SK-N-SH treated with all-trans-retinoic acid at 6 μM for 48 hours (cell line): ENCODE measurements around the gene GALNTL6.

Source experiments
- ATAC-seq: fragments of 200-7000 bp; cut with Tn5 transposase; 3 replicates; pipeline ENCODE4 v1.9.1; 2020; ENCODE audit warnings: mild to moderate bottlenecking, moderate library complexity
- ARNTL ChIP-seq: fragments of 450-650 bp; formaldehyde crosslinking; IDR thresholded peaks from 2 replicates; pipeline ENCODE4 v1.5.0; 2020; ENCODE audit warnings: low read depth, mild to moderate bottlenecking, moderate library complexity, borderline replicate concordance
- BACH2 ChIP-seq: fragments of 250-450 bp; sonication (Bioruptor Pico); IDR thresholded peaks from 2 replicates; pipeline ENCODE4 v1.9.0; 2021; ENCODE audit warnings: mild to moderate bottlenecking, borderline replicate concordance
- CSDC2 ChIP-seq: fragments of 250-450 bp; sonication (Bioruptor Pico); IDR thresholded peaks from 2 replicates; pipeline ENCODE4 v1.5.0; 2020; ENCODE audit warnings: mild to moderate bottlenecking, moderate library complexity
- ESRRG ChIP-seq: fragments of 250-450 bp; sonication (Bioruptor Pico); IDR thresholded peaks from 2 replicates; pipeline ENCODE4 v1.6.1; 2021; ENCODE audit warnings: mild to moderate bottlenecking
- OSR1 ChIP-seq: fragments of 250-450 bp; sonication (Bioruptor Pico); IDR thresholded peaks from 2 replicates; pipeline ENCODE4 v1.8.0; 2022; ENCODE audit warnings: moderate library complexity, mild to moderate bottlenecking, inconsistent platforms
- RARB ChIP-seq: fragments of 250-450 bp; sonication (Bioruptor Pico); IDR thresholded peaks from 2 replicates; pipeline ENCODE4 v1.8.0; 2021; ENCODE audit warnings: mild to moderate bottlenecking, moderate library complexity
- SNAI2 ChIP-seq: fragments of 250-450 bp; sonication (Bioruptor Pico); IDR thresholded peaks from 2 replicates; pipeline ENCODE4 v1.5.0; 2020; ENCODE audit warnings: mild to moderate bottlenecking, moderate library complexity
- TCF4 ChIP-seq: fragments of 250-450 bp; sonication (Bioruptor Pico); IDR thresholded peaks from 2 replicates; pipeline ENCODE4 v1.8.0; 2021; ENCODE audit warnings: mild to moderate bottlenecking, moderate library complexity, borderline replicate concordance
- TOX ChIP-seq: fragments of 250-450 bp; sonication (Bioruptor Pico); IDR thresholded peaks from 2 replicates; pipeline ENCODE4 v1.8.0; 2021; ENCODE audit warnings: mild to moderate bottlenecking, moderate library complexity, borderline replicate concordance
- ZFP3 ChIP-seq: fragments of 250-450 bp; sonication (Bioruptor Pico); IDR thresholded peaks from 2 replicates; pipeline ENCODE4 v1.5.0; 2020; ENCODE audit warnings: mild to moderate bottlenecking, moderate library complexity
- ZFP30 ChIP-seq: fragments of 450-650 bp; formaldehyde crosslinking; IDR thresholded peaks from 2 replicates; pipeline ENCODE4 v1.5.0; 2022; ENCODE audit warnings: mild to moderate bottlenecking, moderate library complexity
- ZNF565 ChIP-seq: fragments of 450-650 bp; formaldehyde crosslinking; conservative IDR thresholded peaks from 2 replicates; pipeline ENCODE4 v1.5.0; 2020; ENCODE audit warnings: low read depth, mild to moderate bottlenecking, moderate library complexity
- ZNF8 ChIP-seq: fragments of 450-650 bp; formaldehyde crosslinking; IDR thresholded peaks from 2 replicates; pipeline ENCODE4 v1.5.0; 2020; ENCODE audit warnings: mild to moderate bottlenecking, moderate library complexity
- TF ChIP-seq, protein P1 (sequence below): fragments of 250-450 bp; sonication (Bioruptor Pico); IDR thresholded peaks from 2 replicates; pipeline ENCODE4 v1.5.1; 2020; ENCODE audit warnings: low read depth, mild to moderate bottlenecking, moderate library complexity
- TF ChIP-seq, protein P2 (sequence below): fragments of 250-450 bp; sonication (Bioruptor Pico); IDR thresholded peaks from 2 replicates; pipeline ENCODE4 v1.5.1; 2021; ENCODE audit warnings: mild to moderate bottlenecking, moderate library complexity
- TF ChIP-seq, protein P3 (sequence below): fragments of 250-450 bp; sonication (Bioruptor Pico); IDR thresholded peaks from 2 replicates; pipeline ENCODE4 v1.8.0; 2021; ENCODE audit warnings: low read depth, mild to moderate bottlenecking, moderate library complexity, borderline replicate concordance
- TF ChIP-seq, protein P4 (sequence below): fragments of 250-450 bp; sonication (Bioruptor Pico); IDR thresholded peaks from 2 replicates; pipeline ENCODE4 v1.5.0; 2020; ENCODE audit warnings: mild to moderate bottlenecking, moderate library complexity
- TF ChIP-seq, protein P5 (sequence below): fragments of 250-450 bp; sonication (Bioruptor Pico); IDR thresholded peaks from 2 replicates; pipeline ENCODE4 v1.8.0; 2020; ENCODE audit warnings: mild to moderate bottlenecking, moderate library complexity, borderline replicate concordance

Gene GALNTL6

DNA sequence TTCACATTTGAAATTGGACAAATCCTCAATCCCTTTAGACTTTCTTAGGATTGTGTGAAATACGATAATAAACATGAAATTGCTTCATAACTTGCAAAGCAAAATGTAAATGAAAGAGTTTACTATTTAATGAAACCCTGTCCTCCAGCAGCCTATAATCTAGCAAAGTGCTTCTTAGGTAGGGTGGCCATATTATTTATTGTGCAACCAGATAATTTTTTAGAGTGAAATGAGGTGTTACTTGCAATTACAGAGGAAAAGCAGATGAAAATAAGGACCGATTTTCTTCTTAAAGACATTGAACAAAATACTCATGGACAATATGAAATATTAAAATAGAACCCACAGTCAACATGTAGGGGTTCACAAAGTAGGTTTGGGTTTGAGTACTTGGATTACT lies 1239.2 kb downstream of the GALNTL6 start:
- TF ChIP-seq, protein P1, sequence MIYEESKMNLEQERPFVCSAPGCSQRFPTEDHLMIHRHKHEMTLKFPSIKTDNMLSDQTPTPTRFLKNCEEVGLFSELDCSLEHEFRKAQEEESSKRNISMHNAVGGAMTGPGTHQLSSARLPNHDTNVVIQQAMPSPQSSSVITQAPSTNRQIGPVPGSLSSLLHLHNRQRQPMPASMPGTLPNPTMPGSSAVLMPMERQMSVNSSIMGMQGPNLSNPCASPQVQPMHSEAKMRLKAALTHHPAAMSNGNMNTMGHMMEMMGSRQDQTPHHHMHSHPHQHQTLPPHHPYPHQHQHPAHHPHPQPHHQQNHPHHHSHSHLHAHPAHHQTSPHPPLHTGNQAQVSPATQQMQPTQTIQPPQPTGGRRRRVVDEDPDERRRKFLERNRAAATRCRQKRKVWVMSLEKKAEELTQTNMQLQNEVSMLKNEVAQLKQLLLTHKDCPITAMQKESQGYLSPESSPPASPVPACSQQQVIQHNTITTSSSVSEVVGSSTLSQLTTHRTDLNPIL (CRISPR knock-in tag), result no peak
- TF ChIP-seq BACH2, result no peak
- TF ChIP-seq ZNF8 (CRISPR knock-in tag), result no peak
- TF ChIP-seq, protein P2, sequence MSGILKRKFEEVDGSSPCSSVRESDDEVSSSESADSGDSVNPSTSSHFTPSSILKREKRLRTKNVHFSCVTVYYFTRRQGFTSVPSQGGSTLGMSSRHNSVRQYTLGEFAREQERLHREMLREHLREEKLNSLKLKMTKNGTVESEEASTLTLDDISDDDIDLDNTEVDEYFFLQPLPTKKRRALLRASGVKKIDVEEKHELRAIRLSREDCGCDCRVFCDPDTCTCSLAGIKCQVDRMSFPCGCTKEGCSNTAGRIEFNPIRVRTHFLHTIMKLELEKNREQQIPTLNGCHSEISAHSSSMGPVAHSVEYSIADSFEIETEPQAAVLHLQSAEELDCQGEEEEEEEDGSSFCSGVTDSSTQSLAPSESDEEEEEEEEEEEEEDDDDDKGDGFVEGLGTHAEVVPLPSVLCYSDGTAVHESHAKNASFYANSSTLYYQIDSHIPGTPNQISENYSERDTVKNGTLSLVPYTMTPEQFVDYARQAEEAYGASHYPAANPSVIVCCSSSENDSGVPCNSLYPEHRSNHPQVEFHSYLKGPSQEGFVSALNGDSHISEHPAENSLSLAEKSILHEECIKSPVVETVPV, result no peak
- no peak for TF ChIP-seq SNAI2
- no peak for TF ChIP-seq OSR1 (CRISPR knock-in tag)
- TF ChIP-seq ZNF565 (CRISPR knock-in tag), result no peak
- TF ChIP-seq, protein P3, sequence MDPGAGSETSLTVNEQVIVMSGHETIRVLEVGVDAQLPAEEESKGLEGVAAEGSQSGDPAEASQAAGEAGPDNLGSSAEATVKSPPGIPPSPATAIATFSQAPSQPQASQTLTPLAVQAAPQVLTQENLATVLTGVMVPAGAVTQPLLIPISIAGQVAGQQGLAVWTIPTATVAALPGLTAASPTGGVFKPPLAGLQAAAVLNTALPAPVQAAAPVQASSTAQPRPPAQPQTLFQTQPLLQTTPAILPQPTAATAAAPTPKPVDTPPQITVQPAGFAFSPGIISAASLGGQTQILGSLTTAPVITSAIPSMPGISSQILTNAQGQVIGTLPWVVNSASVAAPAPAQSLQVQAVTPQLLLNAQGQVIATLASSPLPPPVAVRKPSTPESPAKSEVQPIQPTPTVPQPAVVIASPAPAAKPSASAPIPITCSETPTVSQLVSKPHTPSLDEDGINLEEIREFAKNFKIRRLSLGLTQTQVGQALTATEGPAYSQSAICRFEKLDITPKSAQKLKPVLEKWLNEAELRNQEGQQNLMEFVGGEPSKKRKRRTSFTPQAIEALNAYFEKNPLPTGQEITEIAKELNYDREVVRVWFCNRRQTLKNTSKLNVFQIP (CRISPR knock-in tag), result no peak
- no peak for TF ChIP-seq TCF4 (CRISPR knock-in tag)
- no peak for TF ChIP-seq ESRRG (CRISPR knock-in tag)
- TF ChIP-seq, protein P4, sequence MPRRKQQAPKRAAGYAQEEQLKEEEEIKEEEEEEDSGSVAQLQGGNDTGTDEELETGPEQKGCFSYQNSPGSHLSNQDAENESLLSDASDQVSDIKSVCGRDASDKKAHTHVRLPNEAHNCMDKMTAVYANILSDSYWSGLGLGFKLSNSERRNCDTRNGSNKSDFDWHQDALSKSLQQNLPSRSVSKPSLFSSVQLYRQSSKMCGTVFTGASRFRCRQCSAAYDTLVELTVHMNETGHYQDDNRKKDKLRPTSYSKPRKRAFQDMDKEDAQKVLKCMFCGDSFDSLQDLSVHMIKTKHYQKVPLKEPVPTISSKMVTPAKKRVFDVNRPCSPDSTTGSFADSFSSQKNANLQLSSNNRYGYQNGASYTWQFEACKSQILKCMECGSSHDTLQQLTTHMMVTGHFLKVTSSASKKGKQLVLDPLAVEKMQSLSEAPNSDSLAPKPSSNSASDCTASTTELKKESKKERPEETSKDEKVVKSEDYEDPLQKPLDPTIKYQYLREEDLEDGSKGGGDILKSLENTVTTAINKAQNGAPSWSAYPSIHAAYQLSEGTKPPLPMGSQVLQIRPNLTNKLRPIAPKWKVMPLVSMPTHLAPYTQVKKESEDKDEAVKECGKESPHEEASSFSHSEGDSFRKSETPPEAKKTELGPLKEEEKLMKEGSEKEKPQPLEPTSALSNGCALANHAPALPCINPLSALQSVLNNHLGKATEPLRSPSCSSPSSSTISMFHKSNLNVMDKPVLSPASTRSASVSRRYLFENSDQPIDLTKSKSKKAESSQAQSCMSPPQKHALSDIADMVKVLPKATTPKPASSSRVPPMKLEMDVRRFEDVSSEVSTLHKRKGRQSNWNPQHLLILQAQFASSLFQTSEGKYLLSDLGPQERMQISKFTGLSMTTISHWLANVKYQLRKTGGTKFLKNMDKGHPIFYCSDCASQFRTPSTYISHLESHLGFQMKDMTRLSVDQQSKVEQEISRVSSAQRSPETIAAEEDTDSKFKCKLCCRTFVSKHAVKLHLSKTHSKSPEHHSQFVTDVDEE (CRISPR knock-in tag), result no peak
- no peak for TF ChIP-seq TOX (CRISPR knock-in tag)
- TF ChIP-seq, all 23 proteins: peak for 0
- no peak for ATAC-seq

DNA sequence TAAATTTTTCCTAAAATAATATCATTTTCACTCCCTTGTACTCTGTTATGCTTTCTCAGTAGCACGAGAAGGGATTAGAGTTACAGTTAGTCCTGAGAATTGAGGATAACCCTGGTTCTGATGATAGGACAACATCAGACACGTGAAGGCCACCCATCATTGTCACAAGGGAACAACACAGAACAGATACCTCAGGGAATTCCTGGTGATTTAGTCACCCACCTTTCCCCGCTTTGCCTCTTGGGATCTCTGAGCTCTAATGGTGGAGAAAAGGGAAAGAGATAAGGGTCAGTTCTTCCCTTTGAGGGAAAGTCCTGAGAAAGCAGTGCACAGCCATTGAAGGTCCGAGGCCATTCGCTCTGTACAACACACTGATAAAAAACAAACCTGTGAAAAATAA lies 1243.1 kb downstream of the GALNTL6 start:
- no peak for ATAC-seq
- TF ChIP-seq TOX (CRISPR knock-in tag) (no peak), ZNF8 (CRISPR knock-in tag) (no peak), BACH2 (no peak), CSDC2 (CRISPR knock-in tag) (no peak), ZFP3 (CRISPR knock-in tag) (no peak), ZFP30 (CRISPR knock-in tag) (no peak), ARNTL (CRISPR knock-in tag) (no peak), SNAI2 (no peak), RARB (CRISPR knock-in tag) (no peak)
- TF ChIP-seq, protein P1 (CRISPR knock-in tag), result no peak
- TF ChIP-seq, protein P2, result no peak
- TF ChIP-seq, protein P5, sequence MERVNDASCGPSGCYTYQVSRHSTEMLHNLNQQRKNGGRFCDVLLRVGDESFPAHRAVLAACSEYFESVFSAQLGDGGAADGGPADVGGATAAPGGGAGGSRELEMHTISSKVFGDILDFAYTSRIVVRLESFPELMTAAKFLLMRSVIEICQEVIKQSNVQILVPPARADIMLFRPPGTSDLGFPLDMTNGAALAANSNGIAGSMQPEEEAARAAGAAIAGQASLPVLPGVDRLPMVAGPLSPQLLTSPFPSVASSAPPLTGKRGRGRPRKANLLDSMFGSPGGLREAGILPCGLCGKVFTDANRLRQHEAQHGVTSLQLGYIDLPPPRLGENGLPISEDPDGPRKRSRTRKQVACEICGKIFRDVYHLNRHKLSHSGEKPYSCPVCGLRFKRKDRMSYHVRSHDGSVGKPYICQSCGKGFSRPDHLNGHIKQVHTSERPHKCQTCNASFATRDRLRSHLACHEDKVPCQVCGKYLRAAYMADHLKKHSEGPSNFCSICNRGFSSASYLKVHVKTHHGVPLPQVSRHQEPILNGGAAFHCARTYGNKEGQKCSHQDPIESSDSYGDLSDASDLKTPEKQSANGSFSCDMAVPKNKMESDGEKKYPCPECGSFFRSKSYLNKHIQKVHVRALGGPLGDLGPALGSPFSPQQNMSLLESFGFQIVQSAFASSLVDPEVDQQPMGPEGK, result no peak
- TF ChIP-seq, all 23 proteins: peak for 0
